CD8-positive, alpha-beta memory T cell (primary cell): Measurements from ENCODE around the gene SOCS6. TPM values are rescaled to one million over a fixed set of nuclear protein-coding genes. Genes with fewer than 3 reads are reported as not detected.

ENCODE experiments used
- CTCF ChIA-PET: fragments of 350-600 bp; sonication (Branson Sonifier 250); formaldehyde crosslinking; loops from one replicate; lab custom pipeline; 2021; ENCODE audit warnings: antibody characterized with exemption; lab: Charles Lee
- POLR2A ChIA-PET: fragments of 350-600 bp; sonication (Branson Sonifier 250); formaldehyde crosslinking; loops from one replicate; lab custom pipeline; 2021; ENCODE audit warnings: antibody characterized with exemption; lab: Charles Lee
- DNase-seq, 5 donors: peaks; one replicate each; pipeline versions ENCODE4 v3.0.0 to v3.0.0-alpha.2; 2020 to 2022; ENCODE audit warnings: mixed read lengths in 1 of 5
- H3K27ac ChIP-seq: one replicate; pipeline ENCODE4 v1.7.0; 2013; ENCODE audit warnings: low read depth, mild to moderate bottlenecking, low read length, moderate library complexity
- H3K27me3 ChIP-seq: 2 replicates; pipeline ENCODE4 v1.7.0; 2013; ENCODE audit warnings: low read length, mild to moderate bottlenecking; ENCODE audit not compliant: insufficient read depth, poor library complexity, severe bottlenecking
- H3K36me3 ChIP-seq: 2 replicates; pipeline ENCODE4 v1.7.0; 2013; ENCODE audit warnings: mild to moderate bottlenecking, low read length, moderate library complexity; ENCODE audit not compliant: insufficient read depth
- H3K4me1 ChIP-seq: 2 replicates; pipeline ENCODE4 v1.7.0; 2013; ENCODE audit warnings: mild to moderate bottlenecking, low read length, moderate library complexity; ENCODE audit not compliant: insufficient read depth
- H3K4me3 ChIP-seq: 2 replicates; pipeline ENCODE4 v1.7.0; 2013; ENCODE audit warnings: mild to moderate bottlenecking, low read length
- H3K9me3 ChIP-seq: 2 replicates; pipeline ENCODE4 v1.7.0; 2013; ENCODE audit warnings: mild to moderate bottlenecking, low read length
- H3K27ac Mint-ChIP-seq, 8 donors: one replicate each; pipeline ENCODE4 v1.8.0; 2020 to 2021; ENCODE audit warnings: mixed read lengths in 8 of 8, mild to moderate bottlenecking in 6 of 8, inconsistent platforms in 3 of 8, moderate library complexity in 3 of 8
- H3K27me3 Mint-ChIP-seq, 2 donors: one replicate each; pipeline ENCODE4 v1.8.0; 2020 to 2021; ENCODE audit warnings: mixed read lengths in 2 of 2, mild to moderate bottlenecking in 1 of 2, moderate library complexity in 1 of 2
- H3K36me3 Mint-ChIP-seq, 3 donors: one replicate each; pipeline ENCODE4 v1.8.0; 2020 to 2021; ENCODE audit warnings: mixed read lengths in 3 of 3, inconsistent platforms in 1 of 3, mild to moderate bottlenecking in 1 of 3
- H3K4me1 Mint-ChIP-seq, 3 donors: one replicate each; pipeline ENCODE4 v1.8.0; 2020 to 2021; ENCODE audit warnings: mixed read lengths in 3 of 3, inconsistent platforms in 1 of 3, mild to moderate bottlenecking in 1 of 3
- H3K4me3 Mint-ChIP-seq, 7 donors: one replicate each; pipeline ENCODE4 v1.8.0; 2020 to 2021; ENCODE audit warnings: mixed read lengths in 7 of 7, mild to moderate bottlenecking in 6 of 7, moderate library complexity in 4 of 7, inconsistent platforms in 2 of 7
- H3K9me3 Mint-ChIP-seq, 5 donors: one replicate each; pipeline ENCODE4 v1.8.0; 2020 to 2022; ENCODE audit warnings: mixed read lengths in 5 of 5, mild to moderate bottlenecking in 3 of 5, moderate library complexity in 2 of 5, inconsistent platforms in 1 of 5
- polyA plus RNA-seq: library from polyadenylated mRNA; unstranded; fragments of 300-500 nt; fragmentation: Illumina TruSeq; gene quantifications from one replicate; pipeline ENCODE4 v1.2.3, GENCODE V29; 2021
- total RNA-seq, 2 experiments: library from RNA; stranded (reverse); gene quantifications; one replicate each; pipeline ENCODE4 v1.2.3, GENCODE V29; 2021

SOCS6 gene
- total and polyA plus RNA-seq, 3 experiments from 2014 or later, result 0.25 to 1.2 (median 1.0) TPM

DNA sequence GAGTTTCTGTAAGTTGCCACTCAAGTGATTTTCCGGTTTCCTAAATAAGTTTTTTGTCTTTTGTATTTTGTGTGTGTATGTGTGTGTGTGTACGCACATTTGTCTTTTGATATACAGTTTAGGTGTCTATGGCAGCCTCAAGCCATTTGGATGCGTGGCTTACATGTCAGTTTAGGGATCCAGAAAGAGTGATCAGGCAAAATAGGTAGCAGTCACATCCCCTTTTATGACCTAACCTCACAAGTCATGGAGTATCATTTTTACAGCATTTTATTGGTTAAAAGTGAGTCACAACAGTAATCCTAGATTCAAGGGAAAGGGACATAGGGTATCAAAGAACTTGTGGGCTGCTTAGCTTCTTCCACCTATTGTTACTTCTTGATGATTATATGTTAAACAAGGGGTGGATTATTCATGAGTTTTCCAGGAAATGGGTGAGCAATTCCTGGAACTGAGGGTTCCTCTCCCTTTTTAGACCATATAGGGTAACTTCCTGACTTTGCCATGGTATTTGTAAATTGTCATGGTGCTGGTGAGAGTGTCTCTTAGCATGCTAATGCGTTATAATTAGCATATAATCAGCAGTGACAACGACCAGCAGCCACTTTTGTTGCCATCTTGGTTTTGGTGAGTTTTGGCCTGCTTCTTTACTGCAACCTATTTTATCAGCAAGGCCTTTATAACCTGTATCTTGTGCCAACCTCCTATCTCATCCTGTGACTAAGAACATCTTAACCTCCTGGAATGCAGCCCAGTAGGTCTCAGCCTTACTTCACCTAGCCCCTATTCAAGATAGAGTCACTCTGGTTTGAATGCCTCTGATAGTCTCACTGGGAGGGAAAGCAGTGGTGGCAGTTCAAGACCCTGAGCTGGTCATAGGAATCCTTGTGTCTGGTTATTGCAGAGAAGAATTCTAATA, 8.6 kb upstream of the SOCS6 start:
- Histone ChIP-seq H3K9me3 (no peaks in the 10 kb centered on the region), H3K4me3 (no peak overlapping the region), H3K4me1 (no peaks in the 10 kb centered on the region), H3K36me3 (no peaks in the 10 kb centered on the region), H3K27ac (no peak overlapping the region), H3K27me3 (no peaks in the 10 kb centered on the region)
- ChIA-PET CTCF (no interaction called here), POLR2A (no interaction called here)
- Mint-ChIP-seq H3K9me3 (peaks cover 0 to 7% (median 3%) of the 10 kb centered on the region in 5 donors), H3K27ac (no peak overlapping the region), H3K27me3 (peaks cover 9% of the 10 kb centered on the region in 2 donors), H3K4me3 (no peak overlapping the region), H3K4me1 (no peaks in the 10 kb centered on the region), H3K36me3 (peaks cover 0 to 3% (median 0%) of the 10 kb centered on the region in 3 donors)
- no peak for DNase-seq

DNA sequence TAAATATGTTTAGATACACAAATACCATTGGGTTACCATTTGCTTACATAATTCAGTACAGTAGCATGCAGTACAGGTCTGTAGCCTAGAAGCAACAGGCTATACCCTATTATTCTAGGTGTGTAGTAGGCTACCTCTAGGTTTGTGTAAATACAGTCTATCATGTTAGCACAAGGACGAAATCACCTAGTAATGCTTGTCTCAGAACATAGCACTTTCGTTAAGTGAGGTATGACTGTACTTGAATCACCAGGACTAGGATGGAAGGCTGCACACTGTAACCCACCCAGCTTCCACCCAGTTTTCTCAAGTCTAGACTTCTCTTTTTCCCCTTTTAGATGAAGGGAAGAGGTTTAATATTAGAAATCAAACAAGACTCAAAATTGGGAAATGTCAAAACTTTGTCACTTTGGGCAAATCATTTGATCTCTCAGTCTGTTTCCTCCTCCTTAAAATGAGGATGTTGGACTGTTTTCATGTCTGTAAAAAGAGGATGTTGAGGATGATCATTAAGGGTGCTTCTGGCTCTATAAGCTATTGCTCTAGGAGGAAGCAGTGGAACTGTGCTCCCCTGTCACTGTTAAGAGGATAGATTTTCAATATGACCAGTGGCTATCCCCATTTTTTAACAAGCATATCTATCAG, 3.7 kb upstream of the SOCS6 start:
- ChIA-PET CTCF (no interaction called here), POLR2A (no interaction called here)
- DNase-seq, result no peak
- Histone ChIP-seq H3K27me3 (no peaks in the 10 kb centered on the region), H3K27ac (no peak overlapping the region), H3K4me3 (no peak overlapping the region), H3K36me3 (no peaks in the 10 kb centered on the region), H3K9me3 (no peaks in the 10 kb centered on the region), H3K4me1 (no peaks in the 10 kb centered on the region)
- H3K4me1 Mint-ChIP-seq, result peaks cover 6 to 9% (median 9%) of the 10 kb centered on the region in 3 donors
- H3K36me3 Mint-ChIP-seq, result peaks cover 0 to 3% (median 0%) of the 10 kb centered on the region in 3 donors
- peaks cover 9 to 20% of the 10 kb centered on the region in 2 donors for H3K27me3 Mint-ChIP-seq
- H3K9me3 Mint-ChIP-seq, result peaks cover 0 to 4% (median 2%) of the 10 kb centered on the region in 5 donors
- H3K4me3 Mint-ChIP-seq, result no peak overlapping the region
- H3K27ac Mint-ChIP-seq, result no peak overlapping the region

GRCh38 chr18:70287731-70288130, 1.1 kb upstream of the SOCS6 start:
- peaks cover 6 to 20% (median 16%) of the 10 kb centered on the region in 3 donors for H3K4me1 Mint-ChIP-seq
- peak overlapping the region in 4 of 7 donors; percentile 48 to 75 (median 66) for H3K4me3 Mint-ChIP-seq
- no peak for DNase-seq
- peaks cover 0 to 2% (median 0%) of the 10 kb centered on the region in 5 donors for H3K9me3 Mint-ChIP-seq
- Histone ChIP-seq H3K4me3 (no peak overlapping the region), H3K36me3 (no peaks in the 10 kb centered on the region), H3K4me1 (no peaks in the 10 kb centered on the region), H3K9me3 (no peaks in the 10 kb centered on the region), H3K27ac (no peak overlapping the region), H3K27me3 (no peaks in the 10 kb centered on the region)
- no peaks in the 10 kb centered on the region for H3K36me3 Mint-ChIP-seq
- no peak overlapping the region for H3K27ac Mint-ChIP-seq
- POLR2A ChIA-PET, result no interaction called here
- CTCF ChIA-PET, result no interaction called here
- H3K27me3 Mint-ChIP-seq, result peaks cover 25 to 41% of the 10 kb centered on the region in 2 donors

- DNase-seq, result no peak
- CTCF ChIA-PET, result no interaction called here
- no peak overlapping the region for H3K27ac ChIP-seq
- Mint-ChIP-seq H3K27me3 (peaks cover 25 to 46% of the 10 kb centered on the region in 2 donors), H3K4me1 (peaks cover 6 to 20% (median 16%) of the 10 kb centered on the region in 3 donors), H3K9me3 (peaks cover 0 to 2% (median 0%) of the 10 kb centered on the region in 5 donors), H3K27ac (no peak overlapping the region), H3K4me3 (peak overlapping the region in 6 of 7 donors; percentile 23 to 75 (median 63)), H3K36me3 (no peaks in the 10 kb centered on the region)
- POLR2A ChIA-PET, result no interaction called here
- no peaks in the 10 kb centered on the region for H3K36me3 ChIP-seq
- H3K27me3 ChIP-seq, result no peaks in the 10 kb centered on the region
- H3K4me1 ChIP-seq, result no peaks in the 10 kb centered on the region
- no peaks in the 10 kb centered on the region for H3K9me3 ChIP-seq
- no peak overlapping the region for H3K4me3 ChIP-seq
Observed at GRCh38 chr18:70288171-70288850, 534 bp upstream of the SOCS6 start.

GRCh38 chr18:70289351-70290312, 787 bp downstream of the SOCS6 start:
- H3K27ac ChIP-seq, result no peak overlapping the region
- peak overlapping the region; percentile 28 for H3K4me3 ChIP-seq
- Mint-ChIP-seq H3K27ac (peak overlapping the region in 1 of 8 donors; percentile 36), H3K36me3 (no peaks in the 10 kb centered on the region), H3K9me3 (peaks cover 0 to 2% (median 0%) of the 10 kb centered on the region in 5 donors), H3K27me3 (peaks cover 24 to 53% of the 10 kb centered on the region in 2 donors), H3K4me3 (peak overlapping the region; percentile 69 to 82 (median 76)), H3K4me1 (peaks cover 6 to 20% (median 16%) of the 10 kb centered on the region in 3 donors)
- CTCF ChIA-PET, result no interaction called here
- peak in 1 of 5 donors; percentile 3 for DNase-seq
- H3K36me3 ChIP-seq, result no peaks in the 10 kb centered on the region
- POLR2A ChIA-PET, result no interaction called here
- no peaks in the 10 kb centered on the region for H3K27me3 ChIP-seq
- H3K4me1 ChIP-seq, result no peaks in the 10 kb centered on the region
- no peaks in the 10 kb centered on the region for H3K9me3 ChIP-seq

GRCh38 chr18:70290482-70291294, 1.8 kb downstream of the SOCS6 start:
- peaks cover 6 to 20% (median 16%) of the 10 kb centered on the region in 3 donors for H3K4me1 Mint-ChIP-seq
- Histone ChIP-seq H3K9me3 (no peaks in the 10 kb centered on the region), H3K27ac (no peak overlapping the region), H3K27me3 (no peaks in the 10 kb centered on the region), H3K36me3 (no peaks in the 10 kb centered on the region), H3K4me3 (no peak overlapping the region), H3K4me1 (no peaks in the 10 kb centered on the region)
- ChIA-PET CTCF (no interaction called here), POLR2A (no interaction called here)
- H3K9me3 Mint-ChIP-seq, result peaks cover 0 to 1% (median 0%) of the 10 kb centered on the region in 5 donors
- DNase-seq, result no peak
- H3K36me3 Mint-ChIP-seq, result no peaks in the 10 kb centered on the region
- H3K27me3 Mint-ChIP-seq, result peaks cover 23 to 56% of the 10 kb centered on the region in 2 donors
- peak overlapping the region; percentile 12 to 82 (median 50) for H3K4me3 Mint-ChIP-seq
- H3K27ac Mint-ChIP-seq, result no peak overlapping the region

GRCh38 chr18:70291295-70291574, 2.4 kb downstream of the SOCS6 start:
- Histone ChIP-seq H3K36me3 (no peaks in the 10 kb centered on the region), H3K4me1 (no peaks in the 10 kb centered on the region), H3K27me3 (no peaks in the 10 kb centered on the region), H3K27ac (no peak overlapping the region), H3K4me3 (no peak overlapping the region), H3K9me3 (no peaks in the 10 kb centered on the region)
- no peak overlapping the region for H3K27ac Mint-ChIP-seq
- POLR2A ChIA-PET, result no interaction called here
- peak overlapping the region in 5 of 7 donors; percentile 28 to 81 (median 50) for H3K4me3 Mint-ChIP-seq
- peaks cover 6 to 20% (median 16%) of the 10 kb centered on the region in 3 donors for H3K4me1 Mint-ChIP-seq
- DNase-seq, result no peak
- H3K36me3 Mint-ChIP-seq, result no peaks in the 10 kb centered on the region
- H3K9me3 Mint-ChIP-seq, result no peaks in the 10 kb centered on the region
- H3K27me3 Mint-ChIP-seq, result peaks cover 20 to 56% of the 10 kb centered on the region in 2 donors
- CTCF ChIA-PET, result no interaction called here
